Measurements from ENCODE around the gene CYFIP1.

DNA sequence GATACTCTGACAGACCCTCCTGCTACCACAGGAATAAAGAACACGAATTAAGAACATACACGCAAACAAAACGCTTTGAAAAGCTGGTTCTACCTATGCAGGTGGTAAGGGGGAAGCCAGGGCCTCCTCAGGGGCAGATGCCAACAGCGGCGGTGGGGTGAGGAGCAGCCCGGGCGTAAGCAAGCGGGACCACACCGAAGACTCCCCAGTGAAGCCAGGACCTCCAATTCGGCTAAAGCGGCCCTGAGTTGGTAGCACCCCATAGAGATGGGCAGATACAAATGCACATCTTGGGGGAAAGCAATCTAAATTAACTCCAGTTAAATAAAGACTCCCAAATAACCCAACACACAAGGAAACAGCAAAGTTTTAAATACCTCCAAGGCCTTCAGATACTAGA, 109.3 kb downstream of the CYFIP1 start:
- TF ChIP-seq, protein P1, sequence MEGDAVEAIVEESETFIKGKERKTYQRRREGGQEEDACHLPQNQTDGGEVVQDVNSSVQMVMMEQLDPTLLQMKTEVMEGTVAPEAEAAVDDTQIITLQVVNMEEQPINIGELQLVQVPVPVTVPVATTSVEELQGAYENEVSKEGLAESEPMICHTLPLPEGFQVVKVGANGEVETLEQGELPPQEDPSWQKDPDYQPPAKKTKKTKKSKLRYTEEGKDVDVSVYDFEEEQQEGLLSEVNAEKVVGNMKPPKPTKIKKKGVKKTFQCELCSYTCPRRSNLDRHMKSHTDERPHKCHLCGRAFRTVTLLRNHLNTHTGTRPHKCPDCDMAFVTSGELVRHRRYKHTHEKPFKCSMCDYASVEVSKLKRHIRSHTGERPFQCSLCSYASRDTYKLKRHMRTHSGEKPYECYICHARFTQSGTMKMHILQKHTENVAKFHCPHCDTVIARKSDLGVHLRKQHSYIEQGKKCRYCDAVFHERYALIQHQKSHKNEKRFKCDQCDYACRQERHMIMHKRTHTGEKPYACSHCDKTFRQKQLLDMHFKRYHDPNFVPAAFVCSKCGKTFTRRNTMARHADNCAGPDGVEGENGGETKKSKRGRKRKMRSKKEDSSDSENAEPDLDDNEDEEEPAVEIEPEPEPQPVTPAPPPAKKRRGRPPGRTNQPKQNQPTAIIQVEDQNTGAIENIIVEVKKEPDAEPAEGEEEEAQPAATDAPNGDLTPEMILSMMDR (IDR thresholded peaks at IDR 0.05; ENCODE audit: low read depth, low read length): no peak
- TF ChIP-seq EZH2phosphoT487 (IDR thresholded peaks at IDR 0.05; ENCODE audit: low read depth): no peak
